BLaER1 (cell line): Measurements from ENCODE around the gene EIF4G3.
"Not testable (repeated sequence)": the region's sequence is repeated elsewhere in the genome, so short reads cannot be mapped to it uniquely, and the experiment has no call there.

Experiments
- H3K27ac ChIP-seq: shearing (Covaris generic); formaldehyde crosslinking; 2 replicates; pipeline ENCODE4 v1.8.1; 2022
- H3K27me3 ChIP-seq: shearing (Covaris generic); formaldehyde crosslinking; 2 replicates; pipeline ENCODE4 v1.8.1; 2022
- H3K36me3 ChIP-seq: shearing (Covaris generic); formaldehyde crosslinking; 2 replicates; pipeline ENCODE4 v1.8.1; 2022
- H3K4me1 ChIP-seq: shearing (Covaris generic); formaldehyde crosslinking; 2 replicates; pipeline ENCODE4 v1.8.1; 2022
- H3K4me2 ChIP-seq: shearing (Covaris generic); formaldehyde crosslinking; 2 replicates; pipeline ENCODE4 v1.8.1; 2022
- H3K4me3 ChIP-seq: shearing (Covaris generic); formaldehyde crosslinking; 2 replicates; pipeline ENCODE4 v1.8.1; 2022
- H3K9ac ChIP-seq: shearing (Covaris generic); formaldehyde crosslinking; 2 replicates; pipeline ENCODE4 v1.8.1; 2022
- H3K9me3 ChIP-seq: shearing (Covaris generic); formaldehyde crosslinking; 2 replicates; pipeline ENCODE4 v1.8.1; 2022
- H4K20me1 ChIP-seq: shearing (Covaris generic); formaldehyde crosslinking; 2 replicates; pipeline ENCODE4 v1.8.1; 2022
- Cebpa-rat ChIP-seq: shearing (Covaris generic); IDR thresholded peaks from 2 replicates; pipeline ENCODE4 v1.8.1; 2022

EIF4G3 gene

GRCh38 chr1:21176586-21177555 lies at the start of gene EIF4G3:
TSS of gene EIF4G3 (minus strand) at chr1:21176897. CDS start at chr1:21002742, 174,155 bp downstream.
- H3K4me3 ChIP-seq: peak within 1 kb of the TSS; percentile 94
- no peaks in the 10 kb centered on the region for H3K27me3 ChIP-seq
- H3K4me1 ChIP-seq: peaks cover 35% of the 10 kb centered on the region
- peaks cover 16% of the 10 kb centered on the region for H3K36me3 ChIP-seq
- peak within 1 kb of the TSS; percentile 94 for H3K9ac ChIP-seq
- peak within 1 kb of the TSS; percentile 93 for H3K27ac ChIP-seq
- peaks cover 42% of the 10 kb centered on the region for H4K20me1 ChIP-seq
- no peaks in the 10 kb centered on the region for H3K9me3 ChIP-seq
- no peak for TF ChIP-seq Cebpa-rat
- H3K4me2 ChIP-seq: peak within 1 kb of the TSS; percentile 93

GRCh38 chr1:21225065-21225464 lies 48.4 kb upstream of the EIF4G3 start:
- H3K9ac ChIP-seq: no peak overlapping the region
- H3K9me3 ChIP-seq: no peaks in the 10 kb centered on the region
- peaks cover 25% of the 10 kb centered on the region for H3K36me3 ChIP-seq
- no peaks in the 10 kb centered on the region for H3K4me1 ChIP-seq
- H3K27ac ChIP-seq: no peak overlapping the region
- no peak overlapping the region for H3K4me2 ChIP-seq
- no peak overlapping the region for H3K4me3 ChIP-seq
- no peaks in the 10 kb centered on the region for H4K20me1 ChIP-seq
- TF ChIP-seq Cebpa-rat: no peak
- H3K27me3 ChIP-seq: no peaks in the 10 kb centered on the region

GRCh38 chr1:21220815-21221214 lies 44.1 kb upstream of the EIF4G3 start:
- no peak overlapping the region for H3K4me2 ChIP-seq
- H3K27ac ChIP-seq: no peak overlapping the region
- no peaks in the 10 kb centered on the region for H3K27me3 ChIP-seq
- no peak for TF ChIP-seq Cebpa-rat
- no peaks in the 10 kb centered on the region for H4K20me1 ChIP-seq
- no peaks in the 10 kb centered on the region for H3K9me3 ChIP-seq
- no peak overlapping the region for H3K4me3 ChIP-seq
- peaks cover 38% of the 10 kb centered on the region; the same call in 1 of the 2 replicates for H3K36me3 ChIP-seq
- no peak overlapping the region for H3K9ac ChIP-seq
- H3K4me1 ChIP-seq: no peaks in the 10 kb centered on the region

GRCh38 chr1:21219674-21220073 lies 43.0 kb upstream of the EIF4G3 start:
- H3K4me3 ChIP-seq: no peak overlapping the region
- no peaks in the 10 kb centered on the region for H4K20me1 ChIP-seq
- no peak overlapping the region for H3K27ac ChIP-seq
- no peaks in the 10 kb centered on the region for H3K9me3 ChIP-seq
- H3K4me2 ChIP-seq: no peak overlapping the region
- no peak overlapping the region for H3K9ac ChIP-seq
- H3K36me3 ChIP-seq: peaks cover 30% of the 10 kb centered on the region; the same call in 1 of the 2 replicates
- H3K27me3 ChIP-seq: no peaks in the 10 kb centered on the region
- TF ChIP-seq Cebpa-rat: no peak
- no peaks in the 10 kb centered on the region for H3K4me1 ChIP-seq

GRCh38 chr1:21217812-21218596 lies 41.3 kb upstream of the EIF4G3 start:
- Histone ChIP-seq H3K27ac (no peak overlapping the region), H3K36me3 (peaks cover 26% of the 10 kb centered on the region; the same call in 1 of the 2 replicates), H3K4me2 (no peak overlapping the region), H3K9me3 (no peaks in the 10 kb centered on the region), H3K4me3 (no peak overlapping the region), H4K20me1 (no peaks in the 10 kb centered on the region), H3K27me3 (no peaks in the 10 kb centered on the region), H3K4me1 (no peaks in the 10 kb centered on the region), H3K9ac (no peak overlapping the region)
- no peak for TF ChIP-seq Cebpa-rat

- Histone ChIP-seq H4K20me1 (no peaks in the 10 kb centered on the region), H3K27me3 (no peaks in the 10 kb centered on the region), H3K4me1 (no peaks in the 10 kb centered on the region), H3K4me2 (no peak overlapping the region), H3K27ac (no peak overlapping the region), H3K9ac (no peak overlapping the region), H3K9me3 (no peaks in the 10 kb centered on the region), H3K4me3 (no peak overlapping the region), H3K36me3 (peaks cover 26% of the 10 kb centered on the region; the same call in 1 of the 2 replicates)
- TF ChIP-seq Cebpa-rat: no peak
Measured at GRCh38 chr1:21216835-21217811, 40.4 kb upstream of the EIF4G3 start.

GRCh38 chr1:21212126-21212525 lies 35.4 kb upstream of the EIF4G3 start:
- Histone ChIP-seq H3K27ac (no peak overlapping the region), H3K4me3 (no peak overlapping the region), H3K4me1 (no peaks in the 10 kb centered on the region), H3K9me3 (no peaks in the 10 kb centered on the region), H3K9ac (no peak overlapping the region), H3K27me3 (no peaks in the 10 kb centered on the region), H4K20me1 (no peaks in the 10 kb centered on the region), H3K4me2 (no peak overlapping the region), H3K36me3 (no peaks in the 10 kb centered on the region)
- TF ChIP-seq Cebpa-rat: no peak

- H3K27ac ChIP-seq, H3K36me3 ChIP-seq, H3K4me2 ChIP-seq, H3K9me3 ChIP-seq, H3K9ac ChIP-seq, H3K4me1 ChIP-seq, H3K27me3 ChIP-seq, H3K4me3 ChIP-seq, H4K20me1 ChIP-seq: not testable (repeated sequence)
Measured at GRCh38 chr1:21208137-21208700, 31.5 kb upstream of the EIF4G3 start.

- Histone ChIP-seq H3K36me3 (no peaks in the 10 kb centered on the region), H3K4me2 (no peak overlapping the region), H3K27ac (no peak overlapping the region), H3K4me3 (no peak overlapping the region), H4K20me1 (no peaks in the 10 kb centered on the region), H3K27me3 (no peaks in the 10 kb centered on the region), H3K4me1 (no peaks in the 10 kb centered on the region), H3K9ac (no peak overlapping the region), H3K9me3 (no peaks in the 10 kb centered on the region)
- no peak for TF ChIP-seq Cebpa-rat
Measured at GRCh38 chr1:21206117-21206516, 29.4 kb upstream of the EIF4G3 start.
